Cardiac fibroblast (primary cell): ENCODE measurements around the gene PLCL2.
"Not testable (repeated sequence)": the region's sequence is repeated elsewhere in the genome, so short reads cannot be mapped to it uniquely, and the experiment has no call there.

Source experiments
- DNase-seq, 2 donors: peaks; one replicate each; pipeline versions ENCODE4 v3.0.0 to v3.0.0-alpha.2; 2010; ENCODE audit warnings: low read depth in 2 of 2
- H3K4me3 ChIP-seq, 2 donors: replicated peaks in 1 of 2; 1 replicate in 1 of 2; 2 replicates in 1 of 2; pipeline ENCODE4 v1.5.1; 2011; ENCODE audit warnings: low read depth in 2 of 2, low read length in 2 of 2, mild to moderate bottlenecking in 2 of 2, moderate library complexity in 1 of 2
- CTCF ChIP-seq: IDR thresholded peaks from one replicate; pipeline ENCODE4 v1.5.1; 2011; ENCODE audit warnings: low read depth, mild to moderate bottlenecking, low read length, inconsistent platforms

PLCL2 gene

GRCh38 chr3:16950282-16950681, 65.5 kb downstream of the PLCL2 start:
- no peak overlapping the region for H3K4me3 ChIP-seq
- DNase-seq = no peak
- TF ChIP-seq CTCF = no peak

GRCh38 chr3:16950845-16951244, 66.1 kb downstream of the PLCL2 start:
- no peak for TF ChIP-seq CTCF

GRCh38 chr3:16957852-16958251, 73.1 kb downstream of the PLCL2 start:
- not testable (repeated sequence) for DNase-seq, H3K4me3 ChIP-seq

More at GRCh38 chr3:16950845-16951244, 66.1 kb downstream of the PLCL2 start:
- no peak for DNase-seq
- no peak overlapping the region for H3K4me3 ChIP-seq

GRCh38 chr3:16960125-16960524, 75.4 kb downstream of the PLCL2 start:
- DNase-seq = no peak
- no peak for TF ChIP-seq CTCF
- no peak overlapping the region for H3K4me3 ChIP-seq

GRCh38 chr3:16961621-16962205, 77.0 kb downstream of the PLCL2 start:
- DNase-seq = no peak
- H3K4me3 ChIP-seq = no peak overlapping the region
- no peak for TF ChIP-seq CTCF

GRCh38 chr3:16975083-16975482, 90.3 kb downstream of the PLCL2 start:
- TF ChIP-seq CTCF = no peak
- no peak overlapping the region for H3K4me3 ChIP-seq
- DNase-seq = peak in 1 of 2 donors; percentile 48

- H3K4me3 ChIP-seq = no peak overlapping the region
- peak in 1 of 2 donors; percentile 65 for DNase-seq
- no peak for TF ChIP-seq CTCF
Measured at GRCh38 chr3:16978234-16978920, 93.6 kb downstream of the PLCL2 start.
